Psoas muscle (tissue), 8 donors: ENCODE data around the gene FOXK2. TPM values are rescaled to one million over a fixed set of nuclear protein-coding genes. Genes with fewer than 3 reads are reported as not detected.
"Not testable (repeated sequence)": the region's sequence is repeated elsewhere in the genome, so short reads cannot be mapped to it uniquely, and the experiment has no call there.

Experiments used
- ATAC-seq, 4 donors: fragments of 200-7000 bp; cut with Tn5 transposase; one replicate each; pipeline ENCODE4 v1.9.1; 2020; ENCODE audit warnings: moderate library complexity in 3 of 4, mild to moderate bottlenecking in 2 of 4
- DNase-seq, 2 donors: peaks; one replicate each; pipeline ENCODE4 v3.0.0-alpha.2; 2020
- H3K27ac ChIP-seq: fragments of 200-600 bp; one replicate; pipeline ENCODE4 v1.8.0; 2022
- H3K27me3 ChIP-seq, 3 donors: fragments of 200-600 bp in 1 of 3; one replicate each; pipeline versions ENCODE4 v1.6.1 to v1.8.0; 2013 to 2022; ENCODE audit warnings: low read length in 2 of 3, mild to moderate bottlenecking in 2 of 3, moderate library complexity in 1 of 3; ENCODE audit not compliant: insufficient read depth in 3 of 3
- H3K36me3 ChIP-seq, 2 donors: fragments of 200-600 bp in 1 of 2; one replicate each; pipeline versions ENCODE4 v1.6.1 to v1.8.0; 2013 to 2022; ENCODE audit warnings: low read depth in 1 of 2, mild to moderate bottlenecking in 1 of 2, moderate library complexity in 1 of 2; ENCODE audit not compliant: insufficient read depth in 1 of 2
- H3K4me1 ChIP-seq: fragments of 200-600 bp; one replicate; pipeline ENCODE4 v1.8.0; 2022
- H3K4me3 ChIP-seq: fragments of 200-600 bp; one replicate; pipeline ENCODE4 v1.8.0; 2022; ENCODE audit warnings: mild to moderate bottlenecking
- H3K9me3 ChIP-seq: fragments of 200-600 bp; one replicate; pipeline ENCODE4 v1.8.0; 2022
- WGBS, 3 donors: extraction: QIAGEN DNeasy Blood & Tissue Kit; methylation state at CpG; one replicate each; pipeline versions ENCODE4 v1.1.6 to v1.1.7; 2013; 5-methylcytosine and 5-hydroxymethylcytosine counted together
- intact Hi-C, 2 donors: fragments of 100-400 bp; cut with DNase I; formaldehyde crosslinking; loops; one replicate each; pipeline versions ENCODE4 v1.11.0 to v1.14.2; 2022
- polyA plus RNA-seq, 3 donors: library from polyadenylated mRNA; stranded (reverse); fragments of 200-250 nt; gene quantifications; one replicate each; pipeline ENCODE4 v1.2.3, GENCODE V29; 2013
- total RNA-seq, 4 donors: library from RNA; stranded (reverse); fragmentation: NEBNext Ultra II Directional in 2 of 4; extraction: Animal tissue kit (Norgen Biotek cat#: 25700) in 2 of 4; gene quantifications; one replicate each; pipeline versions ENCODE4 v1.2.1 to v1.2.4, GENCODE V29; 2021 to 2023
- TF ChIP-seq, protein P1 (sequence below): fragments of 200-600 bp; IDR thresholded peaks from one replicate; pipeline ENCODE4 v1.8.0; 2022; ENCODE audit warnings: antibody characterized with exemption
- donor health status: healthy with polysubstance abuse.
- donor health status: DM: no; HTN: no; CAD: no; lungs with moderate emphysema.
- donor health status: Bipolar disorder and iron deficiency.
- donor health status: healthy.
- donor health status: DM: yes; HTN: yes; CAD: no.
- donor health status: DM: no; HTN: no; CAD: no.
- donor health status: DM: no; HTN: no; CAD: no.
- donor health status: DM: yes; HTN: yes; CAD: no.

The FOXK2 gene
- total and polyA plus RNA-seq, 7 donors, result 38.9 to 96.4 (median 63.8) TPM

DNA sequence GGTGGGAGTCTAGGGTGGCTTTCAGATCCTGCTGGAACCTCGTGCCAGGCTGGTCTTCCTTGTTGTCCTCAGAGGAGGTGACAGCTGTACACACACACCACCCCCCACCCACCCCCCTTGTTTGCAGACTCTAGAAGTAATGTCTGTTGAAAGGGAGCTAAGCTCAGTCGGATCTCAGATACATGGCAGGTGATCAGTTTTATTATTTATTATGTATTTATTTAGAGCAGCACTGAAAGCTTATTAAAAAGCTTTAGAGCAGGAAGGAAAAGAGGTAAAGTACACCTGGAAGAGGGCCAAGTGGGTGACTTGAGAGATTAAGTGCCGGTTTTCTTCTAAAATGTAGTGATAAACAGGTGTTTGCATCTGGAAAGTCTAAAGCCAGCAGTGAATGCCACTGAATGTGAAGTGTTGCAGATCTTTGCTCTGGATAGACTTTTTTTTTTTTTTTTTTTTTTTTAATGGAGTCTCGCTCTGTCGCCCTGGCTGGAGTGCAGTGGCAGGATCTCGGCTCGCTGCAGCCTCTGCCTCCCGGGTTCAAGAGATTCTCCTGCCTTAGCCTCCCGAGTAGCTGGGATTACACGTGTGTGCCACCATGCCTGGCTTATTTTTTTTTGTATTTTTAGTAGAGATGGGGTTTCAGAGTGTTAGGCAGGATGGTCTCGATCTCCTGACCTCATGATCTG, 40.2 kb downstream of the FOXK2 start:
- Histone ChIP-seq H3K9me3 (no peaks in the 10 kb centered on the region), H3K36me3 (no peaks in the 10 kb centered on the region), H3K27ac (peak overlapping the region; percentile 47), H3K4me3 (no peak overlapping the region), H3K4me1 (peaks cover 41% of the 10 kb centered on the region), H3K27me3 (no peaks in the 10 kb centered on the region)
- ATAC-seq (no peak), DNase-seq (no peak)
- WGBS, 3 donors, result 35 to 45% (median 37%) methylated on average over 9 to 11 of the region's 11 CpGs
- TF ChIP-seq, protein P1, sequence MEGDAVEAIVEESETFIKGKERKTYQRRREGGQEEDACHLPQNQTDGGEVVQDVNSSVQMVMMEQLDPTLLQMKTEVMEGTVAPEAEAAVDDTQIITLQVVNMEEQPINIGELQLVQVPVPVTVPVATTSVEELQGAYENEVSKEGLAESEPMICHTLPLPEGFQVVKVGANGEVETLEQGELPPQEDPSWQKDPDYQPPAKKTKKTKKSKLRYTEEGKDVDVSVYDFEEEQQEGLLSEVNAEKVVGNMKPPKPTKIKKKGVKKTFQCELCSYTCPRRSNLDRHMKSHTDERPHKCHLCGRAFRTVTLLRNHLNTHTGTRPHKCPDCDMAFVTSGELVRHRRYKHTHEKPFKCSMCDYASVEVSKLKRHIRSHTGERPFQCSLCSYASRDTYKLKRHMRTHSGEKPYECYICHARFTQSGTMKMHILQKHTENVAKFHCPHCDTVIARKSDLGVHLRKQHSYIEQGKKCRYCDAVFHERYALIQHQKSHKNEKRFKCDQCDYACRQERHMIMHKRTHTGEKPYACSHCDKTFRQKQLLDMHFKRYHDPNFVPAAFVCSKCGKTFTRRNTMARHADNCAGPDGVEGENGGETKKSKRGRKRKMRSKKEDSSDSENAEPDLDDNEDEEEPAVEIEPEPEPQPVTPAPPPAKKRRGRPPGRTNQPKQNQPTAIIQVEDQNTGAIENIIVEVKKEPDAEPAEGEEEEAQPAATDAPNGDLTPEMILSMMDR, result no peak
- intact Hi-C loops, result loop anchor here in 1 of 2 donors (10.0 kb wide), 1 partner anchor 205 kb away; the partner anchor contains the start of gene TEX19

DNA sequence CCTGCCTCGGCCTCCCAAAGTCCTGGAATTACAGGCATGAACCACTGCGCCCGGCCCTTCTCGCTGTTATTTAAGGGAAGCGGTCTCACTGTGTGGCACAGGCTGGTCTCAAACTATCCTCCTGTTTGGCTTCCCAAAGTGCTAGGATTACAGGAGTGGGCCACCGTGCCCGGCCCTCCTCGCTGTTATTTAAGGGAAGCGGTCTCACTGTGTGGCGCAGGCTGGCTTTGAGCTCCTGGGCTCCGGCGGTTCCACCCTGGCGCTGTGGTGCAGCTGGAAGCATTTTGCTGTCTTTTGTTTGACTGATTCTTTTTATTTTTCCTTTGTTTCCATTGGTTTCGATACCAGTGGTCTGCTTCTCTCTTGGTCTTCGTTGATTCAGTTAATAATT, 40.7 kb downstream of the FOXK2 start:
- ATAC-seq (peak in 3 of 4 donors; percentile 34 to 44 (median 40)), DNase-seq (no peak)
- H3K27me3 ChIP-seq, result no peaks in the 10 kb centered on the region
- H3K4me3 ChIP-seq, result no peak overlapping the region
- no peaks in the 10 kb centered on the region for H3K9me3 ChIP-seq
- no peaks in the 10 kb centered on the region for H3K36me3 ChIP-seq
- peaks cover 40% of the 10 kb centered on the region for H3K4me1 ChIP-seq
- intact Hi-C loops, result no loop called here
- peak overlapping the region; percentile 47 for H3K27ac ChIP-seq
- WGBS, 3 donors, result 47 to 66% (median 48%) methylated on average over 15 of the region's 15 CpGs
- TF ChIP-seq, protein P1, result no peak

DNA sequence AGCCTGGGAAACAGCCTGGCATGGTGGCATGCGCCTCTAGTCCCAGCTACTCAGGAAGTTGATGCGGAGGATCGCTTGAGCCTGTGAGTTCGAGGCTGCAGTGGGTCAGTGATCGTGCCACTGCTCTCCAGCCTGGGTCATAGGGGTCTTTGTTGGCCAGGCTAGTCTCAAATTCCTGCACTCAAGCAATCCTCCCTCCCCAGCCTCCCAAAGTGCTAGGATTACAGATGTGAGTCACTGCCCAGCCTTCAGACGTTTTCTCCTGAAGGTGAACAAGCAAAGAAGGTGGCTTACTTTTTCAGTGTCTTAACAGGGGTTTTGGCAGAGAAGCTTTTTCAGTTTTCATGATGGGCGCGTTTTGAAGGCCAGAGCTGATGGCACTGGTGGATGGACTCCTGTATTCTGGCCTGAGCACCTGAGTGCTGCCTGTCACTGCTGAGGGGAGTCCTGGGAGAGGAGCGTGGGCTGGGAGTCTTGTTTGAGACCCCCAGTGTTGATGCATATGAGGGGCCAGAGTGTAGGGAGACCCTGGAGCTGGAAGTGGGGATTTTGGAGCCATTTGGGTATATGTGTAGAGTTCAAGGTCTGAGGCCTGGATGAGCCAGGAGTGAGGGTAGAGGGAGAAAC, 41.4 kb downstream of the FOXK2 start:
- Histone ChIP-seq H3K36me3 (no peaks in the 10 kb centered on the region), H3K4me1 (peaks cover 44% of the 10 kb centered on the region), H3K27ac (no peak overlapping the region), H3K4me3 (no peak overlapping the region), H3K27me3 (no peaks in the 10 kb centered on the region), H3K9me3 (no peaks in the 10 kb centered on the region)
- intact Hi-C loops, result no loop called here
- 82 to 90% (median 85%) methylated on average over 9 of the region's 9 CpGs for WGBS, 3 donors
- TF ChIP-seq, protein P1, result no peak
- ATAC-seq, result no peak
- no peak for DNase-seq

DNA sequence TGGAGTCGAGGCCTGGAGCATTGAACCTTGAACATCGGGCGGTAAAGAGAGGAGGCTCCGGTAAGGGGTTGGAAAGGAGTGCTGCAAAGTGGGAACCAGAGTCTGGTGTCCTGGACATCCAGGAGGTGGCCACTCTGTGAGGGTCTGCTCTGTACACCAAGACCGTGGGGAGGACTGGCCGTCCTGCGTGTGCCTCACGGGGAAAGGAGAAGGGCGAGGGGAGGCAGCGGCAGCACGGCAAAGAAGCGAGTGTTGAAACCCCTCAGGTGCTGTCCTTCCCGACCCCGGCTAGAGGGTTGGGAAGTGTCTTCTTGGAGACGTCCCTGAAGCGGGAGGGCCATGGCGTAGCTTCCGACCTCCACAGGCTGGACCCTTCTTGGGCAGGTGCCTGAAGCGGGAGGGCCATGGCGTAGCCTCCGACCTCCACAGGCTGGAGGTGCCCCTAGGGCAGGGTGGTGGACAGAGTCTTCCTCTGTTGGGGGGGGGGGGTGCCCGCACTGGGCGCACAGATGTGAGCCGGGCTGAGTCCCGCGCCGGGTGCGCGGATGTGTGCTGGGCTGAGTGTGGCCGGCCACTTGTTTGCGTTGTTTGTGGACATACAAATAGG, 42.0 kb downstream of the FOXK2 start:
- TF ChIP-seq, protein P1, result no peak
- Histone ChIP-seq H3K4me3 (no peak overlapping the region), H3K9me3 (no peaks in the 10 kb centered on the region), H3K36me3 (no peaks in the 10 kb centered on the region), H3K27ac (no peak overlapping the region), H3K27me3 (no peaks in the 10 kb centered on the region), H3K4me1 (peaks cover 51% of the 10 kb centered on the region)
- intact Hi-C loops, result no loop called here
- WGBS, 3 donors, result 89 to 94% (median 93%) methylated on average over 31 of the region's 31 CpGs
- ATAC-seq, result peak in 1 of 4 donors; percentile 4
- DNase-seq, result no peak

DNA sequence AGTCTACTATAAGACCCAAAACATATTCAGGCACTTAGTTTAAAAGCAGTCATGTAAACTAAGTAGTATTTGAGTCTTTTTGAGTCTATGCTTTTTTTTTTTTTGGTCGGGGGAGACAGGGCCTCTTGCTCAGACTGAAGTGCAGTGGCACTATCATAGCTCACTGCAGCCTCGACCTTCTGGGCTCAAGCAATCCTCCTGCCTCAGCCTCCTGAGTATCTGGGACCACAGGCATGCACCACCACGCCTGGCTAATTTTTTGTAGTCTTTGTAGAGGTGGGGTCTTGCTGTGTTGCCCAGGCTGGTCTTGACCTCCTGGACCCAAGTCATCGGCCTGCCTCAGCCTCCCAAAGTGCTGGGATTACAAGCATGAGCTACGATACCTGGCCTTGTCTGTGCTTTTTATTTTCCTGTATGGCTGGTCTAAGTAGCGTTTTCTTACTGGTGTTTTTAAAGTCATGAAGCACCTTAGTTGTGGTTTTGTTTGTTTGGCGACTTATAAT, 43.2 kb downstream of the FOXK2 start:
- H3K4me3 ChIP-seq, H3K27me3 ChIP-seq, H3K27ac ChIP-seq, H3K9me3 ChIP-seq, DNase-seq, intact Hi-C loops, ATAC-seq, H3K36me3 ChIP-seq: not testable (repeated sequence)
- WGBS, 3 donors, result 86 to 88% (median 87%) methylated on average over 7 of the region's 7 CpGs
- peaks cover 56% of the 10 kb centered on the region for H3K4me1 ChIP-seq
